GM21360 (cell line): ENCODE data around the gene NDUFAF8.

ENCODE experiments used
- ATAC-seq: cut with Tn5 transposase; IDR thresholded peaks from one replicate; pipeline ENCODE4 v1.9.1; 2021; ENCODE audit warnings: mild to moderate bottlenecking, moderate library complexity; ENCODE audit not compliant: unreplicated experiment

Gene NDUFAF8

GRCh38 chr17:81200695-81201580 lies 38.2 kb upstream of the NDUFAF8 start:
- ATAC-seq, result no peak

DNA sequence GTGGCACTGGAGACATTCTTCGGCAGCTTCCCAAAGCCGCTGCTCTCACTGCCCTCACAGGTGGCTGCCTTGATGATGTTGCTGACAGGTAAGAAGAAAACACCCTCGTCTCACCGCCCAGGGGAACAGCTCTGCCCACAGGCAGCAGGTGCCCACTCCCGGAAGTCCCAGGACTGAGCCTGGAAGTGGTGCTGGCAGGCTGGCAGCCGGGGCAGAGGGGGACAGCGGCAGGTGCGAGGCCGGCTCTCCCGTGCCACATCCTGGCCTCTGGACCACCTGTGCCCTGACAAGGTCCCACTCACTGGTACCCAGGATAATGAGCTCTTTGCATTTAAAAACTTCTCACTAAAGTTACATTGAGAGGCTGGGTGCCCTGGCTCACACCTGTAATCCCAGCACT lies 36.8 kb upstream of the NDUFAF8 start:
- ATAC-seq, result no peak

- no peak for ATAC-seq
Measured at GRCh38 chr17:81203136-81203535, 36.0 kb upstream of the NDUFAF8 start.

DNA sequence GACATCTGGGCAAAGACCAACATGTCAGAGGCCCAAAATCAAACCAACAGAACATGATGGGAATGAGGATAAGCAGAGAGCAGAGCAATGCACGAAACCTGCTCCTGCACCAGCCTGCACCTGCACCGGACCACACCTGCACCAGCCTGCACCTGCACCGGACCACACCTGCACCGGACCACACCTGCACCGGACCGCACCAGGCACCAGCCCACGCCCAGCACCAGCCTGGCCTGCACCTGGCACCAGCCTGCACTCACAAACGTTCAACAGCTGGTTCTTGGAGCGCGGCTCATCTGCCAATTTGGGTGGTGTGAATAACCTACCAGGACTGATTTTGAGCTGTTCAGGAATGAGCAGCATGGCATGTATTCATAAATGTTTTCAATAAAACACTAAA lies 34.5 kb upstream of the NDUFAF8 start:
- ATAC-seq, result no peak

DNA sequence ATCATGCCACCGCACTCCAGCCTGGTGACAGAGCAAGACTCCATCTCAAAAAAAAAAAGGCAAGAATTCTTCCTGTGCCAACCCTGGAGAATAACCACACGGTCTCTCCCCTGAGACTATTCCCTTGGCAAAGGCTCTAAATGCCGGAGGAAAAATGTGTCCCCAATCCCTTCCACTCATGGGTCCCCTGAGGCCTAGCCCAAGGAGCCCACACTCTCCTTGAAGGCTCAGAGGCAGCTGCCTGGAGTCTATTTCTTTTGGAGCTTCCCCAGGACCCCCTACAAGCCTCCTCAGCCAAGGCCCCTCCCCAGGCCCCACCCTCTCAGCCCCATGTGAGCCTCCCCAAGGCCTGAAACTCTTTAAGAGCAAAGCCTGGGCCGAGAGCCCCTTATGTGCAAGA lies 33.0 kb upstream of the NDUFAF8 start:
- ATAC-seq, result no peak

GRCh38 chr17:81206657-81207056 lies 32.5 kb upstream of the NDUFAF8 start:
- ATAC-seq, result no peak

DNA sequence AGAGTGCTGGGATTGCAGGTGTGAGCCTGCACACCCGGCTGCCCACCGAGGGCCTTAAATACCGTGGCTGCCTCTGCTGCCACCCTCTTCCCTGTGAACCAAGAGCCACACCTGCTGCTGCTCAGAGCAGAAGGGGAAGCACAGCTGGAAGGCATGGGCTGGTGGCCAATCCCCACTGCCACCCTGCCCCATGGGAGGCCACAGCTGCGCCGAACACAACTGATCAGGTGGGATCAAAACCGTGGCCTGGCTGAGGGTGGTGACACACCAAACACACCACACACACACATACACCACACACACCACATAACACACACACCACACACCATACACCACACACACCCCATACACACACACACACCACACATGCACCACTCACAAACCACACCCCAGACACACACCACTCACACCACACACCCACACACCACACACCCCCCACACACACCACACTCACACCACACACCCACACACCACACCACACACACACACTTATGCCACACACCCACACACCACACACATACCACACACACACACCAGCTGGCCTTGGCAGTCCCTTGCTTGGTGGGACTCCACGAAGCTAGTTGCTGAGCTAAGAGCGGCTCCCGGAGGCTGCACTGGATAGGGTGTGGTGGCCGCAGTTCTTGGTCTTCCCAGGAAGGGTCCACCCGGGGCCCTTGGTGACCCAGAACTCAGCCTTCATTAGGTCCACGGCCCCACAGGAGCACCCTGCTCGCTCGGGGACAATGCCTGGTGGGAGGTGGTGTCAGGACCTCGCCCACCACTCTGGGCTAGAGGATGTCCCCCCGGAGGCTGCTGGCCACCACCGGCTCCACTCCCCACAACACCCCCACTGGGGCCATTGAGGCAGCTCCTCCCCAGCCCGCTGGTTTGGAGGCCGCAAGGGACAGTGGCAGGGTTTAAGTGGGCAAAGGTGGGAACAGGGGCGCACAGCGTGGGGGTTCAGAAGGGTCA lies 31.2 kb upstream of the NDUFAF8 start:
- ATAC-seq, result no peak

DNA sequence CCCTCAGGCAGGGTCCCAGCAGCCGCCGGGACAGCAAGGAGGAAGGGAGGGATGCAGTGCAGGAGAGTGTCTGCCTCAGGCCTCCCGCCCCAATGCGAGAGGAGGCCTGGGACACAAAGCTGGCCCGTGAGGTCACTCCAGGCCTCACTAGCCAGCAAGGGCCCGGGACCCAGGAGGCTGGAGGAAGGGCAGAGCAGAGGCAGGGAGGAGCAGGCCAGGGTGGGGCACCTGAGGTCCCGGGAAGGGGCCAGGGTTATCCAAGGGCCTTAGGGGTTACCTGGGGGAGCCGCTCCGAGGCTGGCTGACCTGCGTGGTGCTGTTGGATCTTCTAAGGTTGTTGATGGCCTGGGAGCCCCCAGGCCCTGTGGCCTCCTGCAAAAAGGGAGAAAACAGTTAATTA lies 30.5 kb upstream of the NDUFAF8 start:
- no peak for ATAC-seq

- ATAC-seq, result no peak
Measured at GRCh38 chr17:81209141-81209540, 30.0 kb upstream of the NDUFAF8 start.

DNA sequence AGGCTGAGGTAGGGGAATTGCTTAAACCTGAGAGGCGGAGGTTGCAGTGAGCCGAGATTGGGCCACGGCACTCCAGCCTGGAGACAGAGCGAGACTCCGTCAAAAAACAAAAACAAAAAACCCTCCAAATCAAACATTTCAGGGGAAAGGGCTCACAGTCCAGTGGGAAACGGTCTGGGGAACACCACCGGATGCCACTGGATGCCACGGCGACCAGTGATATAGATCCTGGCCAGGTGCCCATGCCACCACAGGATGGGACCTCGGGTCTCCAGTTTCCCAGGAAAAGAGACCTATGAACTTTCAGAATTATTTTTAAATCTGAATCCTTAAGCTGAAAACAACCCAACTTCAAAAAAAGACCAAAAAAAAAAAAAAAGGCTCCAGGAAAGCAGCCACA lies 28.7 kb upstream of the NDUFAF8 start:
- ATAC-seq, result no peak

- no peak for ATAC-seq
Measured at GRCh38 chr17:81210868-81211267, 28.2 kb upstream of the NDUFAF8 start.

GRCh38 chr17:81212365-81212764 lies 26.8 kb upstream of the NDUFAF8 start:
- ATAC-seq, result no peak

DNA sequence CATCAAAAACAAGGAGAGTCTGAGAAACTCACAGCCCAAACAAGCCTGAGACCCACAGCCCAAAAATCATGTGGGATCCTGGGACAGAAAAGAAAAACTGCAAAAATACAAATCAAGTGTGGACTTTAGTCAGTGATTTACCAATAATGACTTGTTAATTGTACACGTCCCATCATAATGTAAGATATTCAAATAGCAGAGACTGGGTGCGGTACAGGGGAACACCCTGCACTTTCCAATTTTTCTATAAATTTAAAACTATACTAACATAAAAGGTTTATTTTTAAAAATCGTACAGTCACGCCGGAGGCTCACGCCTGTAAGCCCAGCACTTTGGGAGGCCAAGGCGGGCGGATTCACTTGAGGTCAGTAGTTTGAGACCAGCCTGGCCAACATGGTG lies 25.1 kb upstream of the NDUFAF8 start:
- ATAC-seq, result no peak

DNA sequence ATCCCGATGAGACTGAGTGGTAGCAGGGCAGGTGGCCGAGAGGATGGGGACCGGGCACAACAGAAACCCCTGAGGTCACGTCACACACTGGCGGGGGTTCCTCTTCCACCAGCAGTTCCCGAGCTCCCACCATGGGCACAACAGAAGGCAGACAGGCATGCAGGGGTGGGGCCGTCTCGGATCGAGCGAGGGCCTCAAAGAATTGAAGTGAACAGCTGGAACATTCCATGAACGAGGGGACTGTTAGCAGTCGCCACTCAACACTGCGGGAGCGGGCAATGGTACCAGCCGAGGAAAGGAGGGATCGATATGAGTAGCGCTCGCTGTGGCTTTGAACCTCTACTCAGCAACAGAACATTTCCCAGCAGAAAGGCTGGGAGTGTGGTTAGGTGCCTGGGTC lies 21.6 kb upstream of the NDUFAF8 start:
- ATAC-seq, result no peak

- no peak for ATAC-seq
Measured at GRCh38 chr17:81218459-81218858, 20.7 kb upstream of the NDUFAF8 start.

- no peak for ATAC-seq
Measured at GRCh38 chr17:81218991-81219390, 20.1 kb upstream of the NDUFAF8 start.

GRCh38 chr17:81219476-81220180 lies 19.5 kb upstream of the NDUFAF8 start:
- no peak for ATAC-seq

DNA sequence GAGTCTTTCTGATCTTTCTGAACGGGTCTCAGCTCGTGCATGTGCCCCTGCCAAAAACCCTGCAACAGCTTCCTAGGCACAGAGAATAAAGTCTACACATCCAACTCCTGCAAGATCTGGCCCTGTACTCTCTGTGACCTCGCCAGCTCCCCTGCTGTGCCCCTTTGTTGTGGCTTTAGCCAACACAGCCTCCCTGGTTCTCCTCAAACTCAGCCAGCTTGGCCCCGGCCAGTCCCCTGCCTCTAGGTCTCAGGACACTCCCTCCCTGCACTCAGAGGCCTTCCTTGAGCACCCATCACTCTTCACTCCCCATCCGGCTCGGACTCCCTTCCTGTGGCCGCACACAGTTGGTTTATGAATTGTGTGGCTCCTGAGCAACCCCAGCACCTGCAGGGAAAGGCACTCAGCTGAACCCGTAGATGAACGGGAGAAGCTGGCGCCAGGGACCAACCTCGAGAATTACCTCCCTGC lies 17.7 kb upstream of the NDUFAF8 start:
- ATAC-seq, result no peak

DNA sequence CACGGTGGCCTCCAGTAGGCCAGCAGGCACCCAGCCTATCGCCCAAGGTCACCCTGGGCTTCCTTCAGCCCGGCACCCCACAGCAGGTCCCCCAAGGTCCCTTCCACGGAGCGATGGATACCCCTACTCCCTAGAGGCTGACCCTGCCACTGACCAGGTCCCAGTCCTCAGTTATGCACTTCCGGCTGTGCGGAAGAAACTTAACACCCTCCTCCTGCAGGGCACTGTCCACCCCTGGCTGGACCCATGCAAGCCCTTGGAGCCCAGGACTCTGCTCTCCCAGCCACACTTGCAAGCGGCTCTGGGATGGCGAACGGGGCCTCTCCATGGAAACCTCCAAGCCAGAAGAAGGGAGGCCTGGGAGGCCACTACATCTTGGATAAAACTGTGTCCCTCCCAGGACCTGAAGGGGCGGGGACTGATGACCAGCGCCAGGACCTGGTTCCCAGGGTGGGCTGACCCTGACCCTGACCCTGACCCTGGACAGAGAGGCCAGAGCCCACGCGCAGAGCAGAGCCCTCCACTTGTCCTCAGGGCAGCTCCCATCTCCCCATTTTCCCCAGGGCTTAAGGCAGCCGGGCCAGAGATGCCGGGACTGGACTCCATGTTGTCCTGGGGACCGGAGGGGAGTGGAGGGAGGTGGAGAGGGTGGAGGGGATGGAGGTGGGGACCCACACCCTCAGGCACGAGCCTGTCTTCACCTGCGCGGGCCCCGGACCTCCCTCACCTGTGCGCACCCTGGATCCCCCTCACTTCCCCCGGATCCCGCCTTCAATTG lies 17.1 kb upstream of the NDUFAF8 start:
- ATAC-seq, result no peak

GRCh38 chr17:81222620-81222905 lies 16.6 kb upstream of the NDUFAF8 start:
- ATAC-seq, result no peak
